Peyer's patch (tissue), 4 donors: ENCODE data around the gene LPA.

Experiments used
- CTCF ChIP-seq, 6 experiments: fragments of 450-650 bp in 4 of 6; fragments of 200-600 bp in 2 of 6; sonication (generic) in 1 of 6; IDR thresholded peaks; one replicate each; pipeline ENCODE4 v1.5.1; 2017 to 2019; ENCODE audit warnings: antibody characterized with exemption in 6 of 6, mild to moderate bottlenecking in 3 of 6, moderate library complexity in 1 of 6
- POLR2A ChIP-seq, 2 donors: fragments of 450-650 bp; IDR thresholded peaks; one replicate each; pipeline ENCODE4 v1.5.1; 2017; ENCODE audit warnings: antibody characterized with exemption in 2 of 2, mild to moderate bottlenecking in 2 of 2, moderate library complexity in 2 of 2

DNA sequence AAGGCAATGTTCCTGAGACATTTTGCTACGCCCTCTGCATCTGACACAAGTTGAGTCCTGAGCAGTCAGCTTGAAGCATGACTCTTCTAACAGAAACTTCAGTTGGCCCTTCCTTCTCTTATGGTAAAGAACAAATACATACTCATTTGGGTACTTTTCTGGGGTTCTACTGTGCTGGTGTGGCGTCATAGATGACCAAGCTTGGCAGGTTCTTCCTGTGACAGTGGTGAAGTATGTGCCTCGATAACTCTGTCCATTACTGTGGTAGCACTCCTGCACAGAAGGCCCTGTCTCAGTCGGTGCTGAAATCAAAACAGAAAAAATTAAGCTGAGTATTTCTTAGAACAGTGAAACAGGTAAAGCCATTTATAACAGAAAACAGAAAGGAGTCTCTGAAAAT lies 163.4 kb downstream of the LPA start:
- TF ChIP-seq CTCF (IDR thresholded peaks at IDR 0.05) (no peak), POLR2A (IDR thresholded peaks at IDR 0.05) (no peak)
